Measurements from ENCODE around the gene SLC25A33. TPM values are rescaled to one million over a fixed set of nuclear protein-coding genes. Genes with fewer than 3 reads are reported as not detected.

The SLC25A33 gene
- total RNA-seq, 1 experiment from 2014 or later: 15.2 TPM

DNA sequence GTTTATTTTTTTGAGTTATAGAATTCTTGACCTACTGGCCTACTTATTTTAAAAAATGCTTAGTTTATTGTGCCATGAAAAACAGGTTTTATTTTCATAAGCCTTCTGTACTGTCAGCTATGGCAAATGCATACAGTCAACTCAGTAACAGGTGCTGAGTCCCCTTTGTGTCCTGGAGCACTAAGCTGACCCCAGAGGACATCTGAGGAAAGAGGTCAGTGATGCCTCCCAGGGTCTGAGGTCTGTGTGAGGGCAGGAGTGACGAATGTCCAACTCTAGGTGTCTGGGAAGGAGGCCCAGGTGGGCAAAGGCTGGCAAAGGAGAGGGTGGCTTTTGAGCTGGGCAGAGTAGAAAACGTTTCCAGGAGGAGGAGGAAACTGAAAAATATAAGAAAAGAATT lies 41.7 kb downstream of the SLC25A33 start:
- Histone ChIP-seq H3K4me1 (replicated peaks) (no peaks in the 10 kb centered on the region), H3K27ac (no peak overlapping the region), H3K36me3 (peaks cover 42% of the 10 kb centered on the region), H3K27me3 (replicated peaks) (no peaks in the 10 kb centered on the region), H3K4me3 (no peak overlapping the region), H3K9me3 (replicated peaks) (no peaks in the 10 kb centered on the region)
- DNase-seq (ENCODE audit: low read depth in 1 of 2, low spot score in 2 of 2): no peak

GRCh38 chr1:9586147-9586766 lies 47.0 kb downstream of the SLC25A33 start:
- Histone ChIP-seq H3K27ac (no peak overlapping the region), H3K36me3 (peaks cover 17% of the 10 kb centered on the region), H3K9me3 (replicated peaks) (0 out of 2 replicates have a peak, but pooled peaks cover 2% of the 10 kb centered on the region), H3K27me3 (replicated peaks) (no peaks in the 10 kb centered on the region), H3K4me3 (no peak overlapping the region), H3K4me1 (replicated peaks) (peaks cover 20% of the 10 kb centered on the region)
- DNase-seq (ENCODE audit: low read depth in 1 of 2, low spot score in 2 of 2): no peak

- H3K4me1 ChIP-seq (replicated peaks): peaks cover 28% of the 10 kb centered on the region
- H3K36me3 ChIP-seq: peaks cover 12% of the 10 kb centered on the region
- no peak within 1 kb of the TSS for H3K27ac ChIP-seq
- H3K9me3 ChIP-seq (replicated peaks): 0 out of 2 replicates have a peak, but pooled peaks cover 2% of the 10 kb centered on the region
- peak within 1 kb of the TSS; percentile 94 for H3K4me3 ChIP-seq
- DNase-seq (ENCODE audit: low read depth in 1 of 2, low spot score in 2 of 2): peak; percentile 91 to 93
- H3K27me3 ChIP-seq (replicated peaks): no peaks in the 10 kb centered on the region
Observed at GRCh38 chr1:9588551-9589143, 49.4 kb downstream of the SLC25A33 start, which contains the start of gene TMEM201. TMEM201 (plus strand) TSS chr1:9588911; CDS start chr1:9588931, 20 bp downstream.

GRCh38 chr1:9589144-9589718 lies 50.0 kb downstream of the SLC25A33 start:
- H3K9me3 ChIP-seq (replicated peaks): 0 out of 2 replicates have a peak, but pooled peaks cover 2% of the 10 kb centered on the region
- peaks cover 12% of the 10 kb centered on the region for H3K36me3 ChIP-seq
- H3K4me3 ChIP-seq: peak overlapping the region; percentile 94
- peaks cover 28% of the 10 kb centered on the region for H3K4me1 ChIP-seq (replicated peaks)
- DNase-seq (ENCODE audit: low read depth in 1 of 2, low spot score in 2 of 2): peak in 1 of 2 experiments; percentile 51
- H3K27me3 ChIP-seq (replicated peaks): no peaks in the 10 kb centered on the region
- H3K27ac ChIP-seq: no peak overlapping the region

DNA sequence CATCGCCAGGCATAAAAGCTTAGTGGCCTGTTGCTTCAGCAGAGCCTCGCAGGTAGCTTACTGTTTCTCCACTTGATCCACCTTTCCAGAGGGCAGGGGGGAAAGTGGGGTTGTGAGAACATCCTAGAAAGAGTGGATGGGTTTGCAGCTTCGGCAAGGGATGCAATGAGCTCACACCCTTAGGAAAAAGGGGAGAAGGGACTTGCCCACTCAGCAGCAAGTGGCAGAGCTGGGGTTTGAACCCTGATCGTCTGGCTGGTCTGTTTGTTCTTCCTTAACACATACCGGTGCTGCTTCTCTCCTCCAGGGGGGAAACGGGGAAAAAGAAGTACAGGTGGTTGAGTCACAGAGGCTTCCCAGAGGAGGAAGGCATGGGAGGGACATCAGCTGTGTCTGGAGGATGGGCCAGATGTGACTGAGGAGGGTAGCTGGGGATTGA lies 50.5 kb downstream of the SLC25A33 start:
- H3K27me3 ChIP-seq (replicated peaks): no peaks in the 10 kb centered on the region
- no peak overlapping the region for H3K27ac ChIP-seq
- peak in 1 of 2 experiments; percentile 40 for DNase-seq (ENCODE audit: low read depth in 1 of 2, low spot score in 2 of 2)
- peak overlapping the region; percentile 94 for H3K4me3 ChIP-seq
- H3K9me3 ChIP-seq (replicated peaks): 0 out of 2 replicates have a peak, but pooled peaks cover 2% of the 10 kb centered on the region
- H3K36me3 ChIP-seq: peaks cover 12% of the 10 kb centered on the region
- H3K4me1 ChIP-seq (replicated peaks): peaks cover 28% of the 10 kb centered on the region

GRCh38 chr1:9590201-9590600 lies 50.9 kb downstream of the SLC25A33 start:
- DNase-seq (ENCODE audit: low read depth in 1 of 2, low spot score in 2 of 2): no peak
- 0 out of 2 replicates have a peak, but pooled peaks cover 2% of the 10 kb centered on the region for H3K9me3 ChIP-seq (replicated peaks)
- H3K27me3 ChIP-seq (replicated peaks): no peaks in the 10 kb centered on the region
- peaks cover 12% of the 10 kb centered on the region for H3K36me3 ChIP-seq
- peaks cover 28% of the 10 kb centered on the region for H3K4me1 ChIP-seq (replicated peaks)
- no peak overlapping the region for H3K27ac ChIP-seq
- peak overlapping the region; percentile 94; the same call in 1 of the 2 replicates for H3K4me3 ChIP-seq

GRCh38 chr1:9590945-9591668 lies 51.8 kb downstream of the SLC25A33 start:
- 0 out of 2 replicates have a peak, but pooled peaks cover 2% of the 10 kb centered on the region for H3K9me3 ChIP-seq (replicated peaks)
- H3K27me3 ChIP-seq (replicated peaks): no peaks in the 10 kb centered on the region
- H3K27ac ChIP-seq: no peak overlapping the region
- no peak overlapping the region for H3K4me3 ChIP-seq
- peaks cover 12% of the 10 kb centered on the region for H3K36me3 ChIP-seq
- peaks cover 28% of the 10 kb centered on the region for H3K4me1 ChIP-seq (replicated peaks)
- DNase-seq (ENCODE audit: low read depth in 1 of 2, low spot score in 2 of 2): no peak

GRCh38 chr1:9591669-9592509 lies 52.6 kb downstream of the SLC25A33 start:
- DNase-seq (ENCODE audit: low read depth in 1 of 2, low spot score in 2 of 2): no peak
- no peak overlapping the region for H3K4me3 ChIP-seq
- no peaks in the 10 kb centered on the region for H3K27me3 ChIP-seq (replicated peaks)
- H3K36me3 ChIP-seq: peaks cover 14% of the 10 kb centered on the region
- H3K27ac ChIP-seq: no peak overlapping the region
- peaks cover 28% of the 10 kb centered on the region for H3K4me1 ChIP-seq (replicated peaks)
- H3K9me3 ChIP-seq (replicated peaks): 0 out of 2 replicates have a peak, but pooled peaks cover 2% of the 10 kb centered on the region

DNA sequence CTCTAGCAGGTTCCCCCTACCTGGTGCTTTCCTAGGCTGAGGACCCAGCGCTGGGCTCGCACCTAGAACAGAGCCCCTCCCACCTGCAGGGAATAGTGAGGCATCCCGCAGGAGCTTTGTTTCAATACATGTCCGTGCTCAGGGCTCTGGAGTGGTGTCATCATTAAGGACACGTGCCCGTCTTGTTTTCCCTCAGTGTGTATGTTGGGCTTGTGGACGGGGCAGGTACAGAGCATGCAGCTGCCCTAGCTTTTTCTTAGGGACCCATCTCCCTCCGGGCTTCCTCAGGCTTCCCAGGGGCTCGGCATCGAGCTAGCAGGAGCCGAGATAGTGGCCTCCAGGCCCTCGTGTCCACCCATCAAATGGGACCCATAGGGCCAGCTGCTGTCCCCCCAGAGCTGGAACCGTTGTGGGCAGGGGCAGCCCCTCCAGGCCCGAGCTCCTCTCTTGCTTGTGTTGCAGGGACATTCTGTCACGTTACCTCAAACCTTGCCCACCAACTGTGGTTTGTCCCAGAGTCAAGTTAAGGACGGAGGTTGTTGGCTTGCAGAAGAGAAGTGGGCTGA lies 53.3 kb downstream of the SLC25A33 start:
- no peak overlapping the region for H3K4me3 ChIP-seq
- no peaks in the 10 kb centered on the region for H3K27me3 ChIP-seq (replicated peaks)
- DNase-seq (ENCODE audit: low read depth in 1 of 2, low spot score in 2 of 2): no peak
- no peak overlapping the region for H3K27ac ChIP-seq
- H3K36me3 ChIP-seq: peaks cover 19% of the 10 kb centered on the region
- H3K9me3 ChIP-seq (replicated peaks): 0 out of 2 replicates have a peak, but pooled peaks cover 2% of the 10 kb centered on the region
- peaks cover 28% of the 10 kb centered on the region for H3K4me1 ChIP-seq (replicated peaks)

GRCh38 chr1:9593147-9593491 lies 53.9 kb downstream of the SLC25A33 start:
- Histone ChIP-seq H3K4me1 (replicated peaks) (peaks cover 27% of the 10 kb centered on the region), H3K27ac (no peak overlapping the region), H3K4me3 (no peak overlapping the region), H3K9me3 (replicated peaks) (0 out of 2 replicates have a peak, but pooled peaks cover 2% of the 10 kb centered on the region), H3K27me3 (replicated peaks) (no peaks in the 10 kb centered on the region), H3K36me3 (peaks cover 25% of the 10 kb centered on the region)
- DNase-seq (ENCODE audit: low read depth in 1 of 2, low spot score in 2 of 2): no peak

DNA sequence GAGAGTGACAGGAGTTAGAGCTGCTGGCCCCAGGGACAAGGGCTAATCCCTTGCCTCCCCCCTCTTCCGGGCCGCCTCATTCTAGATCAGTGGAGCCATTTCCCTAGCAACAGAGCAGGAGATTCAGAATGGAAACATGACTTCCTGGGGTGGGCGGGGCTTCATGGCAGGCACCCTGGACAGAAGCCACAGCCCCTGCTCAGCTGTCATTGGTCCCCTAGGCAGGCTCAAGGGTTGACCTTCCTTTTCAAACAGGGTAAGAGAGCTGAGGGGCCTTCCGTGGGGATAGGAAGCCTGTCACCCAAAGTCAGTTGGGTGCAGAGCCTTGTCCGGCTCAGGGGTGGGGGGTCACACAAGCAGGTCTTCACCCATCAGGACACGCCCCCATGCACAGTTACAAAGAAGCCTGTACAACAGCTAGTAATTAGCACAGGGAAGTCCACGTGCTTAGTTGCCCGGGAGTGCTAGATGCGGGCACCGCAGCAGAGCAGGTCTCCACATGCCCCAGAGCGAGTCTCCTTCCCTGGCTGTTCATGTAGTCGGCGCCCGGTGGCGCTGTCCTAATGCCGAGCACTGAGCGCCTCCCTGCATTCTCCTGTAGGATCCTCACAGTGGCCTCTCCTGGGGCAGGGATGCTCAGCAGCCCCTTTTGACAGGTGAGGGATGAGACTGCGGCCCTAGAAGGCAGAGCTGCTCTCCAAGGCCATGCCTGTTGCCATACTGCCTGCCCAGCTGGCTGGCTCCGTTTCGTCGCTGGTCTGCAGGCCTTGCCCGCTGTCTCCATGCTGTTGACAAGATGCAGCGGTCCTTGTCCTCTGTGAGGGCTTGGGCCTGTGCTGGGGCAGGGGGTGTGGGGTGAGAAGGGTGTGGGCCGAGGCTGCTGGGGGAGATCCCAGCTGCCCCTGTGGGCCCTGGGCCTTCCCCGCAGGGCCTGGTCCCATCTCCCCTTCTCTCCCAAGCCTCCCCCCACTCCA lies 54.5 kb downstream of the SLC25A33 start:
- peaks cover 25% of the 10 kb centered on the region for H3K4me1 ChIP-seq (replicated peaks)
- 0 out of 2 replicates have a peak, but pooled peaks cover 2% of the 10 kb centered on the region for H3K9me3 ChIP-seq (replicated peaks)
- H3K36me3 ChIP-seq: peaks cover 28% of the 10 kb centered on the region
- H3K27me3 ChIP-seq (replicated peaks): no peaks in the 10 kb centered on the region
- H3K27ac ChIP-seq: no peak overlapping the region
- peak in 1 of 2 experiments; percentile 19 for DNase-seq (ENCODE audit: low read depth in 1 of 2, low spot score in 2 of 2)
- no peak overlapping the region for H3K4me3 ChIP-seq

All from SJSA1 (cell line).